ENCODE measurements around the gene ESF1.
"Not testable (repeated sequence)": the region's sequence is repeated elsewhere in the genome, so short reads cannot be mapped to it uniquely, and the experiment has no call there.

ESF1 gene

GRCh38 chr20:13744352-13744751 is 40.4 kb downstream of the ESF1 start:
- no peak overlapping the region for H3K4ac ChIP-seq (ENCODE audit: low read depth in 1 of 2, low read length in 2 of 2)
- H2BK12ac ChIP-seq (ENCODE audit: low read length in 2 of 2), result no peak overlapping the region
- H3K9ac ChIP-seq (ENCODE audit: low read length), result no peak overlapping the region
- no peak overlapping the region for H2BK5ac ChIP-seq (ENCODE audit: low read depth, low read length, poor library complexity, severe bottlenecking)
- no peak overlapping the region for H3K14ac ChIP-seq (ENCODE audit: low read length in 2 of 2)
- peaks cover 10% of the 10 kb centered on the region for H3K79me1 ChIP-seq (replicated peaks; ENCODE audit: low read length, poor library complexity, severe bottlenecking)
- H2AK5ac ChIP-seq (ENCODE audit: low read length, severe bottlenecking), result no peak overlapping the region
- no peak for DNase-seq
- H3K18ac ChIP-seq (ENCODE audit: low read depth in 1 of 2, low read length in 2 of 2), result no peak overlapping the region
- no peak overlapping the region for H3K27ac ChIP-seq (ENCODE audit: low read length, poor library complexity, severe bottlenecking)
- H3K4me3 ChIP-seq (ENCODE audit: insufficient read depth in 1 of 2, low read depth in 1 of 2, low read length in 2 of 2), result no peak overlapping the region
- peaks cover 20% of the 10 kb centered on the region for H3K9me3 ChIP-seq (ENCODE audit: control insufficient read depth, low read length)
- H4K91ac ChIP-seq (ENCODE audit: low read length), result no peak overlapping the region
- H2BK15ac ChIP-seq (ENCODE audit: low read depth, poor library complexity, severe bottlenecking), result no peak overlapping the region
- no peak overlapping the region for H3K23ac ChIP-seq (ENCODE audit: low read length in 2 of 2)
- no peak overlapping the region for H4K8ac ChIP-seq (ENCODE audit: low read length)
- H2AFZ ChIP-seq (ENCODE audit: low read depth, low read length), result no peak overlapping the region
- H3K4me2 ChIP-seq (ENCODE audit: low read length, poor library complexity, severe bottlenecking), result no peak overlapping the region
- no peaks in the 10 kb centered on the region for H3K27me3 ChIP-seq (ENCODE audit: control insufficient read depth in 1 of 2, insufficient read depth in 1 of 2, low read length in 2 of 2)
- H3K4me1 ChIP-seq (ENCODE audit: control insufficient read depth, insufficient read depth, low read depth, low read length), result no peaks in the 10 kb centered on the region
- WGBS, result 96% methylated on average over 1 of the region's 1 CpG
- H2BK120ac ChIP-seq (ENCODE audit: low read depth, low read length), result no peak overlapping the region
- H3K36me3 ChIP-seq (ENCODE audit: control insufficient read depth in 1 of 2, insufficient read depth in 2 of 2, low read depth in 1 of 2, low read length in 2 of 2), result peaks cover 3 to 58% of the 10 kb centered on the region in 2 experiments

GRCh38 chr20:13741879-13742278 is 42.8 kb downstream of the ESF1 start:
- H2BK15ac ChIP-seq (ENCODE audit: low read depth, poor library complexity, severe bottlenecking), result no peak overlapping the region
- no peak overlapping the region for H3K18ac ChIP-seq (ENCODE audit: low read depth in 1 of 2, low read length in 2 of 2)
- H2BK5ac ChIP-seq (ENCODE audit: low read depth, low read length, poor library complexity, severe bottlenecking), result no peak overlapping the region
- H2AK5ac ChIP-seq (ENCODE audit: low read length, severe bottlenecking), result no peak overlapping the region
- H4K91ac ChIP-seq (ENCODE audit: low read length), result no peak overlapping the region
- H3K27me3 ChIP-seq (ENCODE audit: control insufficient read depth in 1 of 2, insufficient read depth in 1 of 2, low read length in 2 of 2), result no peaks in the 10 kb centered on the region
- no peak overlapping the region for H2BK12ac ChIP-seq (ENCODE audit: low read length in 2 of 2)
- no peak overlapping the region for H2AFZ ChIP-seq (ENCODE audit: low read depth, low read length)
- no peak overlapping the region for H3K23ac ChIP-seq (ENCODE audit: low read length in 2 of 2)
- H3K4me2 ChIP-seq (ENCODE audit: low read length, poor library complexity, severe bottlenecking), result no peak overlapping the region
- peaks cover 20% of the 10 kb centered on the region for H3K9me3 ChIP-seq (ENCODE audit: control insufficient read depth, low read length)
- H3K4me1 ChIP-seq (ENCODE audit: control insufficient read depth, insufficient read depth, low read depth, low read length), result no peaks in the 10 kb centered on the region
- H3K36me3 ChIP-seq (ENCODE audit: control insufficient read depth in 1 of 2, insufficient read depth in 2 of 2, low read depth in 1 of 2, low read length in 2 of 2), result peaks cover 3 to 50% of the 10 kb centered on the region in 2 experiments
- no peak for DNase-seq
- no peak overlapping the region for H3K4me3 ChIP-seq (ENCODE audit: insufficient read depth in 1 of 2, low read depth in 1 of 2, low read length in 2 of 2)
- no peak overlapping the region for H3K27ac ChIP-seq (ENCODE audit: low read length, poor library complexity, severe bottlenecking)
- H2BK120ac ChIP-seq (ENCODE audit: low read depth, low read length), result no peak overlapping the region
- no peak overlapping the region for H3K14ac ChIP-seq (ENCODE audit: low read length in 2 of 2)
- H3K79me1 ChIP-seq (replicated peaks; ENCODE audit: low read length, poor library complexity, severe bottlenecking), result peaks cover 12% of the 10 kb centered on the region
- no peak overlapping the region for H3K9ac ChIP-seq (ENCODE audit: low read length)
- 100% methylated on average over 5 of the region's 6 CpGs for WGBS
- H4K8ac ChIP-seq (ENCODE audit: low read length), result no peak overlapping the region
- H3K4ac ChIP-seq (ENCODE audit: low read depth in 1 of 2, low read length in 2 of 2), result no peak overlapping the region

GRCh38 chr20:13739731-13740649 is 44.7 kb downstream of the ESF1 start:
- no peak overlapping the region for H4K91ac ChIP-seq (ENCODE audit: low read length)
- no peak overlapping the region for H2AK5ac ChIP-seq (ENCODE audit: low read length, severe bottlenecking)
- no peak overlapping the region for H2AFZ ChIP-seq (ENCODE audit: low read depth, low read length)
- H3K27me3 ChIP-seq (ENCODE audit: control insufficient read depth in 1 of 2, insufficient read depth in 1 of 2, low read length in 2 of 2), result no peaks in the 10 kb centered on the region
- no peak for DNase-seq
- H2BK15ac ChIP-seq (ENCODE audit: low read depth, poor library complexity, severe bottlenecking), result no peak overlapping the region
- no peak overlapping the region for H3K4me2 ChIP-seq (ENCODE audit: low read length, poor library complexity, severe bottlenecking)
- H3K23ac ChIP-seq (ENCODE audit: low read length in 2 of 2), result no peak overlapping the region
- no peak overlapping the region for H3K18ac ChIP-seq (ENCODE audit: low read depth in 1 of 2, low read length in 2 of 2)
- H3K14ac ChIP-seq (ENCODE audit: low read length in 2 of 2), result no peak overlapping the region
- H3K4me1 ChIP-seq (ENCODE audit: control insufficient read depth, insufficient read depth, low read depth, low read length), result no peaks in the 10 kb centered on the region
- peaks cover 16% of the 10 kb centered on the region for H3K79me1 ChIP-seq (replicated peaks; ENCODE audit: low read length, poor library complexity, severe bottlenecking)
- no peak overlapping the region for H2BK5ac ChIP-seq (ENCODE audit: low read depth, low read length, poor library complexity, severe bottlenecking)
- H3K36me3 ChIP-seq (ENCODE audit: control insufficient read depth in 1 of 2, insufficient read depth in 2 of 2, low read depth in 1 of 2, low read length in 2 of 2), result peaks cover 3 to 47% of the 10 kb centered on the region in 2 experiments
- H2BK120ac ChIP-seq (ENCODE audit: low read depth, low read length), result no peak overlapping the region
- no peak overlapping the region for H4K8ac ChIP-seq (ENCODE audit: low read length)
- no peak overlapping the region for H3K4ac ChIP-seq (ENCODE audit: low read depth in 1 of 2, low read length in 2 of 2)
- H3K9ac ChIP-seq (ENCODE audit: low read length), result no peak overlapping the region
- H3K27ac ChIP-seq (ENCODE audit: low read length, poor library complexity, severe bottlenecking), result no peak overlapping the region
- WGBS, result 100% methylated on average over 3 of the region's 3 CpGs
- no peak overlapping the region for H2BK12ac ChIP-seq (ENCODE audit: low read length in 2 of 2)
- H3K9me3 ChIP-seq (ENCODE audit: control insufficient read depth, low read length), result peaks cover 20% of the 10 kb centered on the region
- no peak overlapping the region for H3K4me3 ChIP-seq (ENCODE audit: insufficient read depth in 1 of 2, low read depth in 1 of 2, low read length in 2 of 2)

- H4K8ac ChIP-seq (ENCODE audit: low read length); H4K91ac ChIP-seq (ENCODE audit: low read length); H2BK120ac ChIP-seq (ENCODE audit: low read depth, low read length); H3K4me2 ChIP-seq (ENCODE audit: low read length, poor library complexity, severe bottlenecking); H2BK12ac ChIP-seq (ENCODE audit: low read length in 2 of 2); H2AK5ac ChIP-seq (ENCODE audit: low read length, severe bottlenecking); DNase-seq; H3K4me3 ChIP-seq (ENCODE audit: insufficient read depth in 1 of 2, low read depth in 1 of 2, low read length in 2 of 2); H2BK5ac ChIP-seq (ENCODE audit: low read depth, low read length, poor library complexity, severe bottlenecking); H3K27me3 ChIP-seq (ENCODE audit: control insufficient read depth in 1 of 2, insufficient read depth in 1 of 2, low read length in 2 of 2); H3K18ac ChIP-seq (ENCODE audit: low read depth in 1 of 2, low read length in 2 of 2); H3K23ac ChIP-seq (ENCODE audit: low read length in 2 of 2); H3K27ac ChIP-seq (ENCODE audit: low read length, poor library complexity, severe bottlenecking); H2BK15ac ChIP-seq (ENCODE audit: low read depth, poor library complexity, severe bottlenecking); H2AFZ ChIP-seq (ENCODE audit: low read depth, low read length); H3K4me1 ChIP-seq (ENCODE audit: control insufficient read depth, insufficient read depth, low read depth, low read length); H3K4ac ChIP-seq (ENCODE audit: low read depth in 1 of 2, low read length in 2 of 2); H3K14ac ChIP-seq (ENCODE audit: low read length in 2 of 2); H3K9ac ChIP-seq (ENCODE audit: low read length): not testable (repeated sequence)
- H3K79me1 ChIP-seq (replicated peaks; ENCODE audit: low read length, poor library complexity, severe bottlenecking), result peaks cover 13% of the 10 kb centered on the region
- H3K9me3 ChIP-seq (ENCODE audit: control insufficient read depth, low read length), result peaks cover 20% of the 10 kb centered on the region
- WGBS, result 100% methylated on average over 1 of the region's 1 CpG
- peaks cover 3 to 44% of the 10 kb centered on the region in 2 experiments for H3K36me3 ChIP-seq (ENCODE audit: control insufficient read depth in 1 of 2, insufficient read depth in 2 of 2, low read depth in 1 of 2, low read length in 2 of 2)
These were observed 46.5 kb downstream of the ESF1 start for GRCh38 chr20:13738187-13738586.

Data from mesenchymal stem cell (in vitro differentiated cells and primary cell).